Neural cell (in vitro differentiated cells): ENCODE measurements around the gene ZNF473. TPM values are rescaled to one million over a fixed set of nuclear protein-coding genes. Genes with fewer than 3 reads are reported as not detected.

Experiments
- H2AFZ ChIP-seq: fragments of 200-600, 300-800 bp; sonication (generic), shearing (Covaris generic); 2 replicates; pipeline ENCODE4 v1.6.0; 2014; ENCODE audit warnings: low read depth, mild to moderate bottlenecking, antibody characterized with exemption, low read length, moderate library complexity
- H3F3A ChIP-seq: fragments of 200-600 bp; shearing (Covaris generic); 2 replicates; pipeline ENCODE4 v1.6.1; 2016; ENCODE audit warnings: mild to moderate bottlenecking, moderate library complexity, mixed read lengths, antibody characterized with exemption, low read length; ENCODE audit not compliant: insufficient read depth, poor library complexity, severe bottlenecking
- H3K27ac ChIP-seq: fragments of 200-600, 300-800 bp; sonication (generic), shearing (Covaris generic); 2 replicates; pipeline ENCODE4 v1.5.1; 2014; ENCODE audit warnings: mild to moderate bottlenecking, low read length, moderate library complexity
- H3K27me3 ChIP-seq: fragments of 300-800, 200-600 bp; sonication (generic), shearing (Covaris generic); 2 replicates; pipeline ENCODE4 v1.6.0; 2014; ENCODE audit warnings: mild to moderate bottlenecking, low read depth, low read length, moderate library complexity; ENCODE audit not compliant: insufficient read depth
- H3K36me3 ChIP-seq: fragments of 300-800, 200-600 bp; sonication (generic), shearing (Covaris generic); 2 replicates; pipeline ENCODE4 v1.5.1; 2014; ENCODE audit warnings: mild to moderate bottlenecking, antibody characterized with exemption, low read length, moderate library complexity; ENCODE audit not compliant: insufficient read depth
- H3K4me2 ChIP-seq: fragments of 300-800, 200-600 bp; sonication (generic), shearing (Covaris generic); 2 replicates; pipeline ENCODE4 v1.6.0; 2014; ENCODE audit warnings: mild to moderate bottlenecking, low read length
- H3K4me3 ChIP-seq: fragments of 300-800, 200-600 bp; sonication (generic), shearing (Covaris generic); 2 replicates; pipeline ENCODE4 v1.5.1; 2014; ENCODE audit warnings: mild to moderate bottlenecking, low read length, moderate library complexity
- H3K79me2 ChIP-seq: fragments of 200-600 bp; shearing (Covaris generic); replicated peaks from 2 replicates; pipeline ENCODE4 v1.6.0; 2014; ENCODE audit warnings: mild to moderate bottlenecking, low read length, moderate library complexity; ENCODE audit not compliant: insufficient read depth
- H3K9ac ChIP-seq: fragments of 300-800, 200-600 bp; sonication (generic), shearing (Covaris generic); 2 replicates; pipeline ENCODE4 v1.6.1; 2016; ENCODE audit warnings: mild to moderate bottlenecking, low read length, mixed read lengths
- H3K9me2 ChIP-seq: fragments of 200-600 bp; shearing (Covaris generic); 2 replicates; pipeline ENCODE4 v1.6.1; 2016; ENCODE audit warnings: mild to moderate bottlenecking, low read length, mixed read lengths; ENCODE audit not compliant: insufficient read depth
- H3K9me3 ChIP-seq: fragments of 200-600, 300-800 bp; sonication (generic), shearing (Covaris generic); 2 replicates; pipeline ENCODE4 v1.6.1; 2016; ENCODE audit warnings: mild to moderate bottlenecking, mixed run types, low read length, moderate library complexity, mixed read lengths
- H4K20me1 ChIP-seq: fragments of 200-600 bp; shearing (Covaris generic); 2 replicates; pipeline ENCODE4 v1.6.1; 2016; ENCODE audit warnings: mild to moderate bottlenecking, mixed run types; ENCODE audit not compliant: insufficient read depth
- EP300 ChIP-seq: fragments of 450-650 bp; conservative IDR thresholded peaks from 2 replicates; pipeline ENCODE4 v1.6.1; 2014; ENCODE audit warnings: antibody characterized with exemption, mild to moderate bottlenecking, moderate library complexity; ENCODE audit not compliant: poor library complexity, severe bottlenecking
- EZH2 ChIP-seq: fragments of 200-600, 300-800 bp; shearing (Covaris generic), sonication (generic); IDR thresholded peaks from 2 replicates; pipeline ENCODE4 v1.6.1; 2014; ENCODE audit warnings: antibody characterized with exemption, low read length, borderline replicate concordance, mild to moderate bottlenecking; ENCODE audit not compliant: insufficient read depth, poor library complexity, severe bottlenecking
- MXI1 ChIP-seq: fragments of 450-650 bp; conservative IDR thresholded peaks from 2 replicates; pipeline ENCODE4 v1.6.1; 2014; ENCODE audit warnings: antibody characterized with exemption, mild to moderate bottlenecking; ENCODE audit not compliant: poor library complexity, severe bottlenecking
- POLR2AphosphoS5 ChIP-seq: IDR thresholded peaks from 2 replicates; pipeline ENCODE4 v1.6.1; 2012
- RAD21 ChIP-seq: fragments of 450-650 bp; conservative IDR thresholded peaks from 2 replicates; pipeline ENCODE4 v1.6.1; 2014; ENCODE audit warnings: antibody characterized with exemption, mild to moderate bottlenecking, moderate library complexity
- SMC3 ChIP-seq: fragments of 450-650 bp; conservative IDR thresholded peaks from 2 replicates; pipeline ENCODE4 v1.6.1; 2014; ENCODE audit warnings: antibody characterized with exemption, mild to moderate bottlenecking, moderate library complexity; ENCODE audit not compliant: poor library complexity
- TAF1 ChIP-seq: IDR thresholded peaks from 2 replicates; pipeline ENCODE4 v1.6.1; 2012; ENCODE audit warnings: low read depth
- polyA plus RNA-seq: library from polyadenylated mRNA; depleted of rRNA; stranded (reverse); fragments of >200 nt; gene quantifications from 2 replicates; pipeline ENCODE4 v1.2.3, GENCODE V29; 2014
- TF ChIP-seq, protein P1 (sequence below): IDR thresholded peaks from 2 replicates; pipeline ENCODE4 v1.6.1; 2012; ENCODE audit warnings: borderline replicate concordance
- TF ChIP-seq, protein P2 (sequence below): fragments of 450-650 bp; IDR thresholded peaks from 2 replicates; pipeline ENCODE4 v1.5.1; 2014; ENCODE audit warnings: antibody characterized with exemption, mild to moderate bottlenecking, moderate library complexity; ENCODE audit not compliant: poor library complexity, severe bottlenecking

ZNF473 gene
- polyA plus RNA-seq, 1 donor from 2014 or later: 8.4 TPM

DNA sequence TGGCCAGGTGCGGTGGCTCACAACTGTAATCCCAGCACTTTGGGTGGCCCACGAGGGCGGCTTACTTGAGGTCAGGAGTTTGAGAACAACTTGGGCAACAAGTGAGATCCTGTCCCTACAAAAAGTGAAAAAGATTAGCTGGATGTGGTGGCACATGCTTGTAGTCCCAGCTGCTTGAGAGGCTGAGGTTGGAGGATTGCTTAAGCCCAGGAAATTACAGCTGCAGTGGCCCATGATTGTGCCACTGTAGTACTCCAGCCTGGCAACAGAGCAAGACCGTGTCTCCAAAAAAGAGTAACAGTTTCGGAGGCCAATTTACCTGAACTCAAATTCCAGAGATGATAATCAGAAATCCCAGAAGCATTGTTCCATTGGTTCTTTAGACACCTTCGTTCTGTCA, 4.4 kb downstream of the ZNF473 start:
- Histone ChIP-seq H3K9ac (no peak overlapping the region), H3K9me2 (no peaks in the 10 kb centered on the region), H3K27ac (no peak overlapping the region), H3K9me3 (no peaks in the 10 kb centered on the region), H4K20me1 (no peaks in the 10 kb centered on the region), H3K27me3 (no peaks in the 10 kb centered on the region), H3K79me2 (peaks cover 12% of the 10 kb centered on the region), H2AFZ (no peak overlapping the region), H3F3A (no peaks in the 10 kb centered on the region), H3K4me3 (no peak overlapping the region), H3K36me3 (peaks cover 19% of the 10 kb centered on the region), H3K4me2 (no peak overlapping the region)
- TF ChIP-seq, protein P1, sequence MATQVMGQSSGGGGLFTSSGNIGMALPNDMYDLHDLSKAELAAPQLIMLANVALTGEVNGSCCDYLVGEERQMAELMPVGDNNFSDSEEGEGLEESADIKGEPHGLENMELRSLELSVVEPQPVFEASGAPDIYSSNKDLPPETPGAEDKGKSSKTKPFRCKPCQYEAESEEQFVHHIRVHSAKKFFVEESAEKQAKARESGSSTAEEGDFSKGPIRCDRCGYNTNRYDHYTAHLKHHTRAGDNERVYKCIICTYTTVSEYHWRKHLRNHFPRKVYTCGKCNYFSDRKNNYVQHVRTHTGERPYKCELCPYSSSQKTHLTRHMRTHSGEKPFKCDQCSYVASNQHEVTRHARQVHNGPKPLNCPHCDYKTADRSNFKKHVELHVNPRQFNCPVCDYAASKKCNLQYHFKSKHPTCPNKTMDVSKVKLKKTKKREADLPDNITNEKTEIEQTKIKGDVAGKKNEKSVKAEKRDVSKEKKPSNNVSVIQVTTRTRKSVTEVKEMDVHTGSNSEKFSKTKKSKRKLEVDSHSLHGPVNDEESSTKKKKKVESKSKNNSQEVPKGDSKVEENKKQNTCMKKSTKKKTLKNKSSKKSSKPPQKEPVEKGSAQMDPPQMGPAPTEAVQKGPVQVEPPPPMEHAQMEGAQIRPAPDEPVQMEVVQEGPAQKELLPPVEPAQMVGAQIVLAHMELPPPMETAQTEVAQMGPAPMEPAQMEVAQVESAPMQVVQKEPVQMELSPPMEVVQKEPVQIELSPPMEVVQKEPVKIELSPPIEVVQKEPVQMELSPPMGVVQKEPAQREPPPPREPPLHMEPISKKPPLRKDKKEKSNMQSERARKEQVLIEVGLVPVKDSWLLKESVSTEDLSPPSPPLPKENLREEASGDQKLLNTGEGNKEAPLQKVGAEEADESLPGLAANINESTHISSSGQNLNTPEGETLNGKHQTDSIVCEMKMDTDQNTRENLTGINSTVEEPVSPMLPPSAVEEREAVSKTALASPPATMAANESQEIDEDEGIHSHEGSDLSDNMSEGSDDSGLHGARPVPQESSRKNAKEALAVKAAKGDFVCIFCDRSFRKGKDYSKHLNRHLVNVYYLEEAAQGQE: no peak
- TF ChIP-seq MXI1 (no peak), RAD21 (no peak), SMC3 (no peak), TAF1 (no peak), EP300 (no peak), EZH2 (no peak), POLR2AphosphoS5 (no peak)
- TF ChIP-seq, protein P2, sequence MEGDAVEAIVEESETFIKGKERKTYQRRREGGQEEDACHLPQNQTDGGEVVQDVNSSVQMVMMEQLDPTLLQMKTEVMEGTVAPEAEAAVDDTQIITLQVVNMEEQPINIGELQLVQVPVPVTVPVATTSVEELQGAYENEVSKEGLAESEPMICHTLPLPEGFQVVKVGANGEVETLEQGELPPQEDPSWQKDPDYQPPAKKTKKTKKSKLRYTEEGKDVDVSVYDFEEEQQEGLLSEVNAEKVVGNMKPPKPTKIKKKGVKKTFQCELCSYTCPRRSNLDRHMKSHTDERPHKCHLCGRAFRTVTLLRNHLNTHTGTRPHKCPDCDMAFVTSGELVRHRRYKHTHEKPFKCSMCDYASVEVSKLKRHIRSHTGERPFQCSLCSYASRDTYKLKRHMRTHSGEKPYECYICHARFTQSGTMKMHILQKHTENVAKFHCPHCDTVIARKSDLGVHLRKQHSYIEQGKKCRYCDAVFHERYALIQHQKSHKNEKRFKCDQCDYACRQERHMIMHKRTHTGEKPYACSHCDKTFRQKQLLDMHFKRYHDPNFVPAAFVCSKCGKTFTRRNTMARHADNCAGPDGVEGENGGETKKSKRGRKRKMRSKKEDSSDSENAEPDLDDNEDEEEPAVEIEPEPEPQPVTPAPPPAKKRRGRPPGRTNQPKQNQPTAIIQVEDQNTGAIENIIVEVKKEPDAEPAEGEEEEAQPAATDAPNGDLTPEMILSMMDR: no peak

DNA sequence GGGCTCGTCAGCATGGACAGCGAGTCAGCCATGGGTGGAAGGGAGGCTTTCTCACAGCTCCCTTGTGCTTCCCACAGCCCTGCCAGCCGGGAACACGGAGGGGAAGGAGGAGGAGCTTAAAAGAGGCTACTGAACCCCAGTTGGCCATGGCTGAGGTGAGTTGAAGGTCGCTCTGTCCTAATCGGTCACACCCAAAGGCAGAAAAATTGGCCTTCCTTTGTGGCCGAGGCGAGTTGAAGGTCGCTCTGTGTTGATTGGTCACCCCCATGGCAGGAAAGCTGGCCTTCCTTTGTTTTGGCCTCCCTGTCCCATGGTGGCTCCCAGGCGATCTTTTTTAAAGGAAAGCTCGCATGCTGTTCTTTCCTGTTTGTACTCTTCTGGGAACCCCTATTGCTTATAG, 5.1 kb downstream of the ZNF473 start:
- no peaks in the 10 kb centered on the region for H3K27me3 ChIP-seq
- no peaks in the 10 kb centered on the region for H3K9me2 ChIP-seq
- no peak overlapping the region for H3K4me3 ChIP-seq
- no peak overlapping the region for H3K4me2 ChIP-seq
- no peak overlapping the region for H3K27ac ChIP-seq
- H2AFZ ChIP-seq: no peak overlapping the region
- no peaks in the 10 kb centered on the region for H4K20me1 ChIP-seq
- no peaks in the 10 kb centered on the region for H3F3A ChIP-seq
- TF ChIP-seq RAD21: no peak
- H3K9ac ChIP-seq: no peak overlapping the region
- peaks cover 12% of the 10 kb centered on the region for H3K79me2 ChIP-seq
- peaks cover 19% of the 10 kb centered on the region for H3K36me3 ChIP-seq
- H3K9me3 ChIP-seq: no peaks in the 10 kb centered on the region

DNA sequence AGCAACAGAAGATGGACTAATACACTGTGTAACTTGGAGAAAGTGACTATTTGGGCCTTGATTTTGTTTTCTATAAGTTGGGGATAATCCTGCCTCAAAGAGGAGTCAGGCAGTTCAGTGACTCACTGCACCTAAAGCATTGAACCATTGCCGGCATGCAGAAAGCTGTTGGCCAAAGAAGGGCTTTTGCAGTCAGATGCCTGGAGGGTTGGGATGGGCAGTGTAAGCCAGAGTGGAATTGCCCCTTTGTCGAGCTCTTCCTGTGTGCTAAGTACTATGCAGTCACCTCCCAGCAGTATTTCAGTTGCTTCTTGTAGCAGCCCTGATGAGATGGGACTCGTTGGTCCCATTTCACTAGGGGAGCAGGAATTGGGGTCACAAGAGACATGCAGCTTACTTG, 11.1 kb downstream of the ZNF473 start:
- Histone ChIP-seq H4K20me1 (no peaks in the 10 kb centered on the region), H3K79me2 (no peaks in the 10 kb centered on the region), H3K27me3 (no peaks in the 10 kb centered on the region), H2AFZ (no peak overlapping the region), H3F3A (no peaks in the 10 kb centered on the region), H3K27ac (no peak overlapping the region), H3K4me3 (no peak overlapping the region), H3K4me2 (no peak overlapping the region), H3K36me3 (peaks cover 24% of the 10 kb centered on the region), H3K9me3 (no peaks in the 10 kb centered on the region), H3K9ac (no peak overlapping the region), H3K9me2 (no peaks in the 10 kb centered on the region)
- TF ChIP-seq RAD21 (no peak), EZH2 (no peak), MXI1 (no peak), POLR2AphosphoS5 (no peak), SMC3 (no peak), TAF1 (no peak), EP300 (no peak)
- TF ChIP-seq, protein P2: no peak
- TF ChIP-seq, protein P1: no peak
